Pulmonary artery endothelial cell (primary cell): ENCODE measurements around the gene SLC16A13. TPM values are rescaled to one million over a fixed set of nuclear protein-coding genes. Genes with fewer than 3 reads are reported as not detected.
"Not testable (repeated sequence)": the region's sequence is repeated elsewhere in the genome, so short reads cannot be mapped to it uniquely, and the experiment has no call there.

Experiments
- DNase-seq: peaks from one replicate; pipeline ENCODE4 v3.0.0-alpha.2; 2011; ENCODE audit warnings: low read depth, low spot score
- total RNA-seq: library from RNA; depleted of rRNA; stranded (reverse); fragments of >200 nt; gene quantifications from 2 replicates; pipeline ENCODE4 v1.2.3, GENCODE V29; 2014

SLC16A13 gene
- total RNA-seq, 1 donor from 2014 or later, result 0.92 TPM

DNA sequence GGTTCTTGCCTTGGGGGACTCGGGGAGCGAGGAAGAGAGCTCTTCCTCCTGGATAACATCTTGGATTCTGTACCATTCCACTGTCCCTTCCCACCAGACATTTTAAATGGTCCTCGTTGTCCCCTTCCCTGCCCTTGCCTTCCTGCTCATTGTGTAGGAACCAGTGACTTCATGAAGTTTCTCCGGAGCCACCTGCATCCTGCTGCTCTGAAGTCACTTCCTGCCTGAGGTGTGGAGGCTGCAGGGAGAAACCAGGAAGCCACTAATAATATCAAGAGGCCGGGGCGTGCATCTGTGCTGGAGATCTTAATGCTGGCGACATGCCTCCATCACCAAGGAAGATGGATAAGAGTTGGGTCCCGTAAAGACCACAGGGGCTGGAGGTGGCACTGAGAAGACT lies 6.2 kb upstream of the SLC16A13 start:
- peak; percentile 87 for DNase-seq

DNA sequence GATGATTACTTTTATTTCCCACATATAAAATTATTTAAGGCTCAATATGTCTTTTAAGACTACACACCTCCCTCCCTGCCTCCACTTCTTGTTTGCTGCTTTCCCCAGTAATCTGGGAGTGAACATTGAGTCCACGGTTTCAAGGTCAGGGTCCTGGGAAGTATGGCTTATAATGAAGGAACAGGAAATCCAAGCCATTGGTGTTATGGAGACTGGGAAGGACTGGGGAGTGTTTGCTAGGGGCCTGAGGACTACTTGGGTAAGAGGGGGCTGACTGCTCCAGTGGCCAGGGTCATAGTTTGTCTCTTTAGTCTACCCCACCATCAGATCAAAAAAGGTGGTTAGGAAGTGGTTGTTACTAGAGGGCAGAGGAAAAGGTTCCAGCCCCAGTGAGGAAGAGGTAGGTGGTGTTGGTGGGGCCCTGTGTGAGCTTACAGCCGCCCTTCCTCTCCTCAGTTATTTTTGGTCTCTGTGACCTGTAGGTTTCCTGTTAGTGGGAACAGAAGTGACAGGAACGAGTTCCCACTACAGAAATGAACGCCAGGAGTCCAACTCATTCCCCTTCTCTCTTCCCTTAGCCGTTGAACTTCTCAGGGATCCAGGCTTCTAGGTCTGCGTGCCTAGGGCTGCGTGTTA lies 742 bp upstream of the SLC16A13 start:
- DNase-seq, result no peak

DNA sequence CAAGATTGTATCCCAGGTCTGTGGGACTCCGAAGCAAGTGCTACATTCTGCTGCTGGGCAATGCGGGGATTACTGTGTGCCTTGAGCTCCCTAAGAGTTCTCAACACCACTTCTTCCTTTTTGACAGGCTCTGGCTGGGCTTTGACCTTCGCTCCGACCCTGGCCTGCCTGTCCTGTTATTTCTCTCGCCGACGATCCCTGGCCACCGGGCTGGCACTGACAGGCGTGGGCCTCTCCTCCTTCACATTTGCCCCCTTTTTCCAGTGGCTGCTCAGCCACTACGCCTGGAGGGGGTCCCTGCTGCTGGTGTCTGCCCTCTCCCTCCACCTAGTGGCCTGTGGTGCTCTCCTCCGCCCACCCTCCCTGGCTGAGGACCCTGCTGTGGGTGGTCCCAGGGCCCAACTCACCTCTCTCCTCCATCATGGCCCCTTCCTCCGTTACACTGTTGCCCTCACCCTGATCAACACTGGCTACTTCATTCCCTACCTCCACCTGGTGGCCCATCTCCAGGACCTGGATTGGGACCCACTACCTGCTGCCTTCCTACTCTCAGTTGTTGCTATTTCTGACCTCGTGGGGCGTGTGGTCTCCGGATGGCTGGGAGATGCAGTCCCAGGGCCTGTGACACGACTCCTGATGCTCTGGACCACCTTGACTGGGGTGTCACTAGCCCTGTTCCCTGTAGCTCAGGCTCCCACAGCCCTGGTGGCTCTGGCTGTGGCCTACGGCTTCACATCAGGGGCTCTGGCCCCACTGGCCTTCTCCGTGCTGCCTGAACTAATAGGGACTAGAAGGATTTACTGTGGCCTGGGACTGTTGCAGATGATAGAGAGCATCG lies 2.4 kb downstream of the SLC16A13 start:
- DNase-seq, result no peak

DNA sequence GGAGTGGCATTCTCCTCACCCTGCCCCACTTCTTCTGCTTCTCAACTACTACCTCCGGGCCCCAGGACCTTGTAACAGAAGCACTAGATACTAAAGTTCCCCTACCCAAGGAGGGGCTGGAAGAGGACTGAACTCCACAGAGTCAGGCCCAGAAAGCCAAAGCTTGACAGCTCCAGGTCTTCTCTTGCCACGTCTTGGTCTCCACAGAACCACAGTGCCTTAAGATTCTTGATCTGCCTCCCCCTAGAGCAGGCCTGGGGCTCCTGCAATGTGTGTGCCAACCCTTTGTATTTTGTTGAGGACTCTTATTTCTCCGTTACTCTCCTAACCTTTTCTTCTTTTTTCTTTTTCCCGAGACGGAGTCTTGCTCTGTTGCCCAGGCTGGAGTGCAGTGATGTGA lies 4.0 kb downstream of the SLC16A13 start:
- no peak for DNase-seq

DNA sequence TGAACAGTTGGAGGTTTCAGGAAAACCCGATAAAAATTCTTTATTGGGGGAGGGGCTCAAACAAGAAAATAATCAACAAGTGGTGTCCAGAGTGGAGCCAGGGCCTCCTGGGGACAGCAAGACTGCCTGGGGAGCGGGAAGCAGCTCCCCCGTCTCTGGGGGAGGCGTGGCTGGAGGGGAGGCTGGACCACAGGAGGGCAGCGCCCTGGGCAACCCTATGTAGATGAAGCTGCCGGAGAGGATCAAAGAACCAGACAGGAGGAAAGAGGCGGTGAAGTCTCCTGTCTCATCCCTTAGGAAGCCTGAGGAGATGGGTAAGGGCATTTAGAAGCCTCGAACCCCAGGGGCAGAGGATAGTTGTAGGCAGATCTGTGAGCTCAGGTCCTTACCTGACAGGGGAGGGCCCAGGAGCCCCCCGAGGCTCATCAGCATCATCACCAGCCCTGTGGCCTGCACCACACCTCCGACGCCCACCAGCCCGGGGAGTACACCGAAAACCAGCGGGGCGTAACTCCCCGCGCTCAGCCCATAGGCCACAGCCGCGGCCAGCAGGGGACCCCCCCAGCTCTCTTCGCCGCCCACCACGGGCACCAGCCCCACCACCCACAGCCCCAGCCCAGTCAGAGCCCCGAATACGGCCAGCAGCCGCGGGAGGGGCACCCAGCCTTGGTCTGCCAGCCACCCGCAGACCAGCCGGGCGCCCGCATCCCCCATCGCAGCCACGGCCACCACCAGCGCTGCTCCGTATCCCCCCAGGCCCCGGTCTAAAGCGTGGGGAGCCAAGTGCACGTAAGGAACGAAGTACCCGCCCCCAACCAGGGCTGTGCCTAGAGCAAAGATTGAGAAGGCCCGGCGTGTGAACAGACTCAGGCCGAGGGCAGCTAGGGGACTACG lies 6.0 kb downstream of the SLC16A13 start:
- no peak for DNase-seq

DNA sequence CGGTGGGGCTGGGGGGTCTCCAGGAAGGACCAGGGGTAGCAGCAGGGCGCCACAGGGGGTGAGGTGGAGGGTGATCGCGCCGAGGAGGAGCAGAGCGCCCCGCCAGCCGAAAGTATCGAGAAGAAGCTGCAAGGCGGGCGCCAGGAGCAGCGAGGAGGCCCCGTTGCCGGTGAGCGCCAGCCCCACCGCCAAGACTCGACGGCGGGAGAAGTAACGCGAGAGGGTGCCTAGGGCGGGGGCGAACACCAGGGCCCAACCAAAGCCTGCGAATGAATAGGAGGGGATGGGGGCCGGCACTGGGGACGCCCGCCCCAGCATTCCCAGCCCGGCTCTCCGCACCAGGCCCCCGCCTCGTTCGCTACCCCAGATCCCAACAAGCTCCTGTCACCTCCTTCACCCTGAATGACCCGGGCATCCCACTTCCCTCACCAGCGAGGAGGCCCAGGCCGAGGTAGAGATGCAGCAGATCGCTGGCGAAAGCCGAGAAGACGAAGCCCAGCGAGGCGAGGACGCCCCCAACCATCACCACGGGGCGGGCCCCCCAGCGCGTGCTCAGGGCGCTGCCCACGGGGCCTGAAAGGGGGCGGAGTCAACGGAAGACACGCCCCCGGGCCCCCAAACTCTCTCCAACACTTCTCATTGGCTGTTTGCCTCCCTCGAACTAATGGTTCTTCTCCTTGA lies 6.8 kb downstream of the SLC16A13 start:
- DNase-seq, result no peak

DNA sequence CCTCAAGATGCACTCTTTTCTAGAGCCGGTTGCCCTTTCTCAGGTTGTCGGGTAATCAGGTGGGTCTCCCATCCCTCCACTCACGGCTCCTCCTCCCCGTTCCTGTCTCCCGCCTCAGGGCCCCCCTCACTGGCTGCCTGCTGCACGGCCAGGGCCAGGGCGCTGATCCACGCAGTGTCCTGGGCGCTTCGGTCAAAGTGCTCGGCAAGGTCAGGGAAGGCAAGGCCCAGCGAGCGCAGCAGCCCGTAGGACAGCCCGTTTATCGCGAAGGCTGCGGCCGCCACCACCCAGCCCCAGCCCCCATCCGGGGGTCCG lies 7.3 kb downstream of the SLC16A13 start:
- DNase-seq, result no peak

DNA sequence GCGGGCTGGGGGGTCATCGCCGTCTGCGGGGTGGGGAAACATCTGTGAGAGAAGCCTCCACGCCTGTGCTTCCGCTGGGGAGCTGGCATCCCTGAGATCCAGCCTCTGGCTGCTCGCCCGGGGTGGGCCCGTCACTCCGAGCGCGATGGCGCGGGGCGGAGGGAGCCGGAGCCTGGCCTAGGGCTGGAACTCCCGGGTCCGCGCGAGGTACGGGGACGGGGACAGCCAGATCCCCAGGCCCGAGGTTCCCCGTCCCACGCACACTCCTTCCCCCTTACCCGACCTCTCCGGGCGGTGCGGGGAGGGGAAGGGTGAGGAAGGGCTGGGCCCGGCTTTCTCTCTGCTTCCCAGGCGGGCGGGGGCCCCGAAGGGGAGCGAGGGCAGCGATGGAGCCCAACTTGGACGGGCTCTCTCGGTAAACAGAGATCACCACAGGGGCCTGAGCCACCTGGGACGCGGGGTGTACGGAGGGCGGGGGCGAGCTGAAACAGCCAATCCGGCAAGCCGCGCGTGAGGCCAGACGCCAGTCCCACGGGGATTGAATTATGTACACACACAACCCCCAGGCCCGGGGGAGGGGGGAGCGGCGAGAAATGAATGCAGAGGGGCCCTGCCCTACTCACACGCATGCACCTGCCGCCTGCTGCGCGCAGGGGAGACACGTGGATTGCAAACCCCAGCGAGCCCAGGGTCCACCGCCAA lies 7.8 kb downstream of the SLC16A13 start, which contains the start of gene SLC16A11:
Gene SLC16A11, minus strand, starts transcription at position 596 of the 702 bp plus-strand sequence. Its CDS starts 579 bp downstream, at position 17.
- DNase-seq, result no peak

DNA sequence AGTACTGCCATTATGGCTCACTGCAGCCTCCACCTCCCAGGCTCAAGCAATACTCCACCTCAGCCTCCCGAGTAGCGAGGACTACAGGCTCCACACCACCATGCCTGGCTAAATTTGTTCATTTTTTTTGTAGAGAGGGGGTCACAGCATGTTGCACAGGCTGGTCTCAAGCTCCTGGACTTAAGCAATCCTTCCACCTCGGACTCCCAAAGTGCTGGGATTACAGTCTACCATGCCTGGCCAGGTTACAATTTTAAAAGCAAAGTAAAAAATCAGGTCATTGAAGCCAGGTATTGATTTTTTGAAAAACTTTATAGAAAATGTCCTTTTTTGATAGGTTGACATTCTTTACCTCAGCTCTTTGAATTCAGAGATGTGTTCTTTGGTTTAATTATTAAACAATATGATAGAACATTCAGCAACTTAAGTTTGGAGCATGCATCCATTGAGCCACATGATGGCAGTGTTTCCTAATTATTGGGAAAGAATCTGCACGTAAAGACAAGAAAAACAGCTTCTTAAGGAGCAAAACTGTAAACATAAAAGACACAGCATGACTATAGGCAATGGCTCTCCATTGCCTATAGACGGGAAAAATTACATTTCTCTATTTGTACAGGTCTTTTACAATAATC lies 9.8 kb downstream of the SLC16A13 start:
- no peak for DNase-seq

DNA sequence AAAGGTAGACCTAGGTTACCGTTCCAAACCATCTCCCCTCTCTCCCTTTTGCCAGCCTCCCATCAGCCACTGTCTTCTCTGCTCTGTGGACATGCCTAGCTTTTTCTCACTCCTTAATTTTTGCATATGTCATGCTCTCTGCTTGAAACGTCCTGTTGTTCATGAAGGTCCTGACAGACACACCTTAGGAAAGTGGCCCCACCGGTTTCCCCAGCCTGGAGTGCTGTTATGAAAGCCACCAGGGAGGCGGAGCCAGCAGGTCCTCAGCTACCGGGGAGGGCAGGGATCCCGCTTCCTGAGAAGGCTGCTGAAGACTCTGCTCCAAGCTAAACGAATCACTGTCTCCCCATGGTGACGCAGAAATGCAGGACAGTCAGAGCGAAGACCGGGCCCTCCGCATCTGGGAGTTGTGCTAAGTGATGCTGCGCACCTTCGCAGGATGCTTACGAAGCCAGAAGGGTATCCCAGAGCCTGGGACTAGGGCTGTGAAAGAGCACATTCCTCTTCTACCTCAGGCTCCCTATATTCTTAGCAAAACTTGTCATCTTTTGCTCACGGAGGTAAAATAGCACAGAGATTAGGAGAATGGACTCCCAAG lies 10.4 kb downstream of the SLC16A13 start:
- DNase-seq, result no peak

DNA sequence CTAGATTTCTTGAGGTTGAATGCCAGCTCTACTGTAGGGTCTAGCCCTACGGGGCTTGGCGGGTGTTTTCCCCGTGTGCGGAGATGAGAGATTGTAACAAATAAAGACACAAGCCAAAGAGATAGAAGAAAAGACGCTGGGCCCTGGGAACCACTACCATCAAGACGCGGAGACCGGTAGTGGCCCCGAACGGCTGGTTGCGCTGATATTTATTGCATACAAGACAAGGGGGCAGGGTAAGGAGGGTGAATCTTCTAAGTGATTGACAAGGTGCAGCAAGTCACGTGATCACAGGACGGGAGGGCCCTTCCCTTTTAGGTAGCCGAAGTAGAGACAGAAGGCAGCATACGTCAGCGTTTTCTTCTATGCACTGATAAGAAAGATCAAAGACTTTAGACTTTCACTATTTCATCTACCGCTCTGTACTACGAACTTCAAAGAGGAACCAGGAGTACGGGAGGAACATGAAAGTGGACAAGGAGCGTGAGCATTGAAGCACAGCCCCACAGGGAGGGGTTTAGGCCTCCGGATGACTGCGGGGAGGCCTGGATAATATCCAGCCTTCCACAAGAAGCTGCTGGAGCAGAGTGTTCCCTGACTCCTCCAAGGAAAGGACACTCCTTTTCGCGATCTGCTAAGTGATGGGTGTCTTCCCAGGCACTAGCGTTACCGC lies 11.0 kb downstream of the SLC16A13 start:
- DNase-seq, result not testable (repeated sequence)

DNA sequence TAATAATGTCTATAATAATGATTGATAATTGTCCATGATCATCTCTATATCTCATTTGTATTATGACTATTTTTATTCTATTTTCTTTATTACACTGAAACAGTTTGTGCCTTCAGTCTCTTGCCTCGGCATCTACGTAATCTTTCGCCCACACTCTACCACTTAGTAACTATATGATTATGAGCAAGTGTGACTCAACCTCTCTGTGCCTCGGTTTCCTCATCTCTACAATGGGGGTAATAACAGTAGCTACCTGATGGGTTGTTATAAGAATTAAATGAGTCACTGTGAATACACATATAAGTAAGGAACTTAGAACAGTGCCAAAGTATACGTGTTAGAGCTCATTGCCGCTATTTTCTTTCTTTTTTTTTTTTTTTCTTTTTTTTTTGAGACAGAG lies 11.8 kb downstream of the SLC16A13 start:
- no peak for DNase-seq

DNA sequence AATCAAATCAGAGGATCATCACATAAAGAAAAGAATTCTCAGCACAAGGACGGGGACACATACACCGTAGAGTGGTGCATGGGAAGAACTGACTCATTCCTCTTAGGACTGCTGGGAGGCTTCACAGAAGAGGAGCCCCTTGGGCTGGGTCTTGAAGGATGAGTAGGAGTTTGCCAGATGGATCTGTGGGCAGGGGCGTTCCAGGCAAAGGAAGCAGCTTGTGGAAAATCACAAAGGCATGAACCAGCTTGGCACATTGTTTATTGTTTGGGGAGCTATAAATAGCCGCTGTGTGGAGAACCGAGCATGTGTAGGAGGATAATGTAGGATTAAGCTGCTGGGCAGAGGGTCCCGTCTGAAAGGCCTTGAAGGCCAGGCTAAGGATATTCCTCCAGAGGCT lies 13.2 kb downstream of the SLC16A13 start:
- DNase-seq, result no peak

DNA sequence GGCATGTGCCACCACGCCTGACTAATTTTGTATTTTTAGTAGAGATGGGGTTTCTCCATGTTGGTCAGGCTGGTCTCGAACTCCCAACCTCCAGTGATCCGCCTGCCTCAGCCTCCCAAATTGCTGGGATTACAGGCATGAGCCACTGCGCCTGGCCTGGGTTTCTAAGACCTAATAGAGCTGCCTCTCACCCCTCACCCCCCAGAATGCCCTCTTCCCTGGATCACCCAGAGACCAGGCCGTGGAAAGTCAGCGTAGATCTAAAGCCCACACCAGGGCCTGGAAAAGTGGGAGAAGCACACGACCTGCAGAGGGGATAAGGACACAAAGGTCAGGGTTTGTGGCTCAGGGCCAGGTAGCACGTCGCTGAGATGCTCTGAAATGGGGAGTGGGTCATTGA lies 14.8 kb downstream of the SLC16A13 start:
- not testable (repeated sequence) for DNase-seq

DNA sequence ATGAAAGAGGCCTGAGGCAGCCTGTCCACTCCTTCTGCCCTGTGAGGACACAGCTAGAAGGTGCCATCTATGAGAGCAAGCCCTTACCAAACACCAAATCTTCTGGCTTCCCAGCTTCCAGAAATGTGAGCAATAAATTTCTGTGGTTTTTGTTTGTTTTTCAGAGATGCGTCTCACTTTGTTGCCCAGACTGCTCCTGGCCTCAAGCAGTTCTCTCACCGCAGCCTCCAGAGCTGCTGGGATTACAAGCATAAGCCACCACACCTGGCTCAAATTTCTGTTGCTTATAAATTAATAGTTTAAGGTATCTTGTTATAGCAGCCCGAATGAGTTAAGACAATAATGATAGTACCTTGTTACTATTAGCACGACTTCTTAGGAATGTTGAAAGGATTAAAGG lies 20.6 kb downstream of the SLC16A13 start:
- no peak for DNase-seq

DNA sequence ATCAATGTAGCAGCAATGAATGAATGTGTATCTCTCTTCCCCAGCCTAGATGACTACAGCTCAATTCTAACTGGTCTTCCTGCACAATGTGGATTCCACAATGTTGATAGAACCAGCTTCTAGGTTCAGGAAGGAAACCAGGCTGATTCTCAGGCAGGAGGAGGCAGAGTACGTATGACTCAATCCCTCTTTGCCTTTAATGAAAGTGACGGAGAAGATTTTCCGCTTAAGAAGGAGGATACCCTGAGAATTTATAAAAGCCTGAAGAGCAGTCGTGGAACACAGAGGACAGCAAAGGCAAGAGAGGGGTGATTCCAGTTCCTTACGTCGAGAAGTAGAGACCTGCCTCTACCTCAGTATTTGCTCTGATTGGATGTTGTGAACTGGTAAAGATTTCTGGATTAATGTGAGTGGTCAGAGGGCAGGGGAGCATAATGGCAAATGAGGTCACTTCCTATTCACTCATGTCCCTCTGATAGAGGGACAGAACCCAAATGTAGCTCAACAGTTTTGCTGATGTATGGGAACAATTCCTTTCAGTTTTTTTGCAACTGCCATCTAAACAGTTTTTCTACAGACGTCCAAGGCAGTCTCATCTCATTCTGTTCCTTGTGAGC lies 23.1 kb downstream of the SLC16A13 start:
- DNase-seq, result peak; percentile 91

DNA sequence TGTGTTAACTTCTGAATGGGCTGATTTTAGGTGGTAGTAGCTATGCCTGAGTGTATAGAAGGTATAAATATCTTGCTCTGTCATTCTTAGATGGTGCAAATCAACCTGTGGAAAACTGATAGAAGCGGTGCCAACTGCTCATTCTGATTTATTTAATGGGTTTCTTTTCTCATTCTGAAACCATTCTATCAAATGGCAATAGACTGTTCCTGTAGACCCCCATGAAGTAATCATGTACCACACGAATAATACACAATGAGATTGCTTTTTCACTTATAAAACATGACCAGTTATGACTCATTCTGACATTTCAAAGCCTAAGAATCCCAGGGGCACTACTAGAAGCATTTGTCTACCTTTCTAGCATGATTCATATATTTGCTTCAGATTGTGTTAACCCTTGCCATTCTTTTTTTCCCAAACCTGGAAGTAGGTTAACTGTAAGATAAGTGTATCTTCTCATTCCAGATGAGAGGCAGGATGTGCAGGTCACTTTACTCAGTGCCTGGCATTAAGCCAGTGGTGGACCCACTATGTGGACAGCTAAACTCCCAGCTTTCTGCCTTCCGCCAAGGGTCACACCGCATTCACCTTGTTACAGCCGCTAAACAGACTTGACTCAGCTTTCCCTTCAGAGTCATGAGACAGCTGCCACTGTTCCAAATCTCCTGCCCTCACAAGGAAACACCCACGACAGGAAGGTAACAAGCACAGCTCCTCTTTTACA lies 24.5 kb downstream of the SLC16A13 start:
- peak; percentile 100 for DNase-seq

DNA sequence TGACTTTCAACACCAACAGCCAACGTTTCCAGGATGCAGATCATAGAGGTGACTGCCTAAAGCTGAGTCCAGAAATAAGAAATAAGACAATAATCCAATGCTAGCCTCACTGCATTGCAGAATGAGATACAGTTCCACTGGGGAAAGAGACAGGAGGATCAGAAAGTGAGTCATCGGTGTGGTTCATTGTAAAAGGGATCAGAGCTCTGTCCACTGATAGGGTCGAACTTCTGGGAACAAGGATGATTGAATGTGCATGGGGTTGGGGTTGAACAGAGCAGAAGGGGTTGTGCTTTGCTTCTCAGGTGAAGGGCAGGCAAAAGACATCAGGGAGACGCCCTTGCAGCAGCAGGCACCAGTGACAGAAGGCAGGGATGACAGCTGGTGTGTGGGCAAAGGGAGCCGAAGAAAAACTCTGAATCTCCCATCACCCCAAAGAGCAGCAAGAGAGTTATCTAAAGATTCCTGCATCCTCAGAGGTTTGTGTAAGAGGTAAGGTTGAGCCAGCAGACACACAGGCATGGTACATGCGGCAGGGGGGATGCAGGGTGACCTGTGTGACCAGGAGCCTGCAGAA lies 27.8 kb downstream of the SLC16A13 start:
- no peak for DNase-seq
